ENCODE data around the gene PEF1.
A peak's percentile ranks its signal among the peaks of the same experiment; 100 is the strongest.

PEF1 gene

GRCh38 chr1:31652891-31653499 lies 8.3 kb upstream of the PEF1 start:
- no peak for DNase-seq

- no peak for DNase-seq
Observed at GRCh38 chr1:31651766-31652165, 7.1 kb upstream of the PEF1 start.

- DNase-seq = no peak
Observed at GRCh38 chr1:31651089-31651420, 6.4 kb upstream of the PEF1 start.

GRCh38 chr1:31650161-31651088 lies 5.7 kb upstream of the PEF1 start:
- no peak for DNase-seq

- DNase-seq = no peak
Observed at GRCh38 chr1:31648641-31649357, 4.1 kb upstream of the PEF1 start.

- DNase-seq = no peak
Observed at GRCh38 chr1:31648190-31648589, 3.5 kb upstream of the PEF1 start.

GRCh38 chr1:31647106-31647505 lies 2.4 kb upstream of the PEF1 start:
- no peak for DNase-seq

- DNase-seq = no peak
Observed at GRCh38 chr1:31646259-31646960, 1.7 kb upstream of the PEF1 start.

- no peak for DNase-seq
Observed at GRCh38 chr1:31645274-31645568, 545 bp upstream of the PEF1 start.

GRCh38 chr1:31643976-31644559 lies 608 bp downstream of the PEF1 start:
- no peak for DNase-seq

GRCh38 chr1:31642897-31643296 lies 1.8 kb downstream of the PEF1 start:
- DNase-seq = no peak

GRCh38 chr1:31642366-31642765 lies 2.3 kb downstream of the PEF1 start:
- DNase-seq = no peak

GRCh38 chr1:31640964-31641363 lies 3.7 kb downstream of the PEF1 start:
- no peak for DNase-seq

- no peak for DNase-seq
Observed at GRCh38 chr1:31640179-31640578, 4.5 kb downstream of the PEF1 start.

- DNase-seq = no peak
Observed at GRCh38 chr1:31639543-31639942, 5.1 kb downstream of the PEF1 start.

GRCh38 chr1:31637915-31638673 lies 6.6 kb downstream of the PEF1 start:
- no peak for DNase-seq

- peak; percentile 12 for DNase-seq
Observed at GRCh38 chr1:31633117-31633516, 11.6 kb downstream of the PEF1 start.

GRCh38 chr1:31632649-31633048 lies 12.0 kb downstream of the PEF1 start:
- no peak for DNase-seq

- DNase-seq = no peak
Observed at GRCh38 chr1:31628931-31629556, 15.6 kb downstream of the PEF1 start.

GRCh38 chr1:31627930-31628559 lies 16.6 kb downstream of the PEF1 start:
- no peak for DNase-seq

- no peak for DNase-seq
Observed at GRCh38 chr1:31627301-31627929, 17.3 kb downstream of the PEF1 start.
